Left lung (tissue), 10 donors: Measurements from ENCODE around the gene ALPI. TPM values are rescaled to one million over a fixed set of nuclear protein-coding genes. Genes with fewer than 3 reads are reported as not detected.

ENCODE experiments used
- ATAC-seq: fragments of 200-7000 bp; cut with Tn5 transposase; one replicate; pipeline ENCODE4 v1.9.1; 2020; ENCODE audit warnings: moderate library complexity
- DNase-seq, 4 donors: peaks; one replicate each; pipeline ENCODE4 v3.0.0-alpha.2; 2013 to 2020
- H3K27ac ChIP-seq, 2 donors: fragments of 200-600 bp; sonication (generic) in 1 of 2; one replicate each; pipeline versions ENCODE4 v1.5.0 to v1.8.0; 2020 to 2021
- H3K27me3 ChIP-seq, 2 donors: fragments of 200-600 bp; sonication (generic) in 1 of 2; one replicate each; pipeline versions ENCODE4 v1.5.0 to v1.8.0; 2020 to 2021
- H3K36me3 ChIP-seq, 2 donors: fragments of 200-600 bp; sonication (generic) in 1 of 2; one replicate each; pipeline versions ENCODE4 v1.5.0 to v1.8.0; 2020 to 2021
- H3K4me1 ChIP-seq, 2 donors: fragments of 200-600 bp; one replicate each; pipeline ENCODE4 v1.8.0; 2021
- H3K4me3 ChIP-seq, 2 donors: fragments of 200-600 bp; sonication (generic) in 1 of 2; one replicate each; pipeline versions ENCODE4 v1.5.0 to v1.8.0; 2020 to 2021; ENCODE audit warnings: mild to moderate bottlenecking in 1 of 2
- H3K9me3 ChIP-seq, 2 donors: fragments of 200-600 bp; sonication (generic) in 1 of 2; one replicate each; pipeline versions ENCODE4 v1.5.0 to v1.8.0; 2020 to 2021
- CTCF ChIP-seq, 2 donors: fragments of 200-600 bp; sonication (generic) in 1 of 2; IDR thresholded peaks; one replicate each; pipeline versions ENCODE4 v1.5.0 to v1.8.0; 2021; ENCODE audit warnings: antibody characterized with exemption in 2 of 2
- intact Hi-C, 2 donors: fragments of 100-400 bp; cut with DNase I; formaldehyde crosslinking; loops; one replicate each; pipeline versions ENCODE4 v1.11.2 to v1.14.2; 2022
- polyA plus RNA-seq, 6 donors: library from polyadenylated mRNA; unstranded; fragments of 120-200 nt; gene quantifications; one replicate each; pipeline ENCODE4 v1.2.1, GENCODE V29; 2013; ENCODE audit not compliant: insufficient read length in 6 of 6
- total RNA-seq, 2 donors: library from RNA; stranded (reverse); fragmentation: NEBNext Ultra II Directional; extraction: Animal tissue kit (Norgen Biotek cat#: 25700); gene quantifications; one replicate each; pipeline ENCODE4 v1.2.1, GENCODE V29; 2021
- donor health status: DM: no; HTN: yes; CAD: no.
- donor health status: DM: no; HTN: no; CAD: no.

Gene ALPI
- total and polyA plus RNA-seq, 8 donors = not detected

GRCh38 chr2:232457121-232458011, 1.4 kb downstream of the ALPI start:
- TF ChIP-seq CTCF (IDR thresholded peaks at IDR 0.05) = no peak
- Histone ChIP-seq H3K36me3 (no peaks in the 10 kb centered on the region), H3K27ac (no peak overlapping the region), H3K27me3 (peaks cover 7 to 60% of the 10 kb centered on the region in 2 donors), H3K9me3 (no peaks in the 10 kb centered on the region), H3K4me1 (no peaks in the 10 kb centered on the region), H3K4me3 (no peak overlapping the region)
- no peak for ATAC-seq
- intact Hi-C loops = no loop called here
- DNase-seq = peak in 1 of 4 donors; percentile 20

GRCh38 chr2:232458051-232458660, 2.2 kb downstream of the ALPI start:
- Histone ChIP-seq H3K4me1 (no peaks in the 10 kb centered on the region), H3K27me3 (peaks cover 7 to 60% of the 10 kb centered on the region in 2 donors), H3K36me3 (no peaks in the 10 kb centered on the region), H3K9me3 (no peaks in the 10 kb centered on the region), H3K27ac (no peak overlapping the region), H3K4me3 (no peak overlapping the region)
- intact Hi-C loops = no loop called here
- ATAC-seq (no peak), DNase-seq (no peak)
- no peak for TF ChIP-seq CTCF (IDR thresholded peaks at IDR 0.05)

- H3K36me3 ChIP-seq = no peaks in the 10 kb centered on the region
- TF ChIP-seq CTCF (IDR thresholded peaks at IDR 0.05) = no peak
- ATAC-seq = no peak
- peak in 2 of 4 donors; percentile 25 to 76 for DNase-seq
- intact Hi-C loops = no loop called here
- peaks cover 7 to 60% of the 10 kb centered on the region in 2 donors for H3K27me3 ChIP-seq
- no peak overlapping the region for H3K4me3 ChIP-seq
- H3K4me1 ChIP-seq = no peaks in the 10 kb centered on the region
- no peaks in the 10 kb centered on the region for H3K9me3 ChIP-seq
- no peak overlapping the region for H3K27ac ChIP-seq
Measured at GRCh38 chr2:232458661-232459418, 2.9 kb downstream of the ALPI start.

- Histone ChIP-seq H3K27ac (no peak overlapping the region), H3K4me1 (no peaks in the 10 kb centered on the region), H3K27me3 (peaks cover 7 to 58% of the 10 kb centered on the region in 2 donors), H3K4me3 (no peak overlapping the region), H3K36me3 (no peaks in the 10 kb centered on the region), H3K9me3 (no peaks in the 10 kb centered on the region)
- no peak for TF ChIP-seq CTCF (IDR thresholded peaks at IDR 0.05)
- ATAC-seq (no peak), DNase-seq (no peak)
- intact Hi-C loops = no loop called here
Measured at GRCh38 chr2:232459419-232460035, 3.6 kb downstream of the ALPI start.
